Sigmoid colon (tissue), 7 donors: Measurements from ENCODE around the gene TMEM213. TPM values are rescaled to one million over a fixed set of nuclear protein-coding genes. Genes with fewer than 3 reads are reported as not detected.

Experiments used
- DNase-seq: peaks from one replicate; pipeline ENCODE4 v3.0.0-alpha.2; 2019
- H3K27ac ChIP-seq, 4 donors: fragments of 200-600 bp; sonication (generic); one replicate each; pipeline ENCODE4 v1.5.1; 2016 to 2019; ENCODE audit warnings: mild to moderate bottlenecking in 1 of 4
- H3K27me3 ChIP-seq, 3 donors: fragments of 200-600 bp; sonication (generic); one replicate each; pipeline ENCODE4 v1.5.1; 2019; ENCODE audit warnings: mild to moderate bottlenecking in 1 of 3
- H3K36me3 ChIP-seq, 4 donors: fragments of 200-600 bp; sonication (generic); one replicate each; pipeline ENCODE4 v1.5.1; 2016 to 2019
- H3K4me1 ChIP-seq, 4 donors: fragments of 200-600 bp; sonication (generic); one replicate each; pipeline ENCODE4 v1.5.1; 2017 to 2019
- H3K4me3 ChIP-seq, 4 donors: fragments of 200-600 bp; sonication (generic); one replicate each; pipeline ENCODE4 v1.5.1; 2017 to 2019; ENCODE audit warnings: mild to moderate bottlenecking in 2 of 4, moderate library complexity in 1 of 4
- H3K9me3 ChIP-seq, 4 donors: fragments of 200-600 bp in 3 of 4; sonication (generic) in 3 of 4; one replicate each; pipeline versions ENCODE4 v1.5.1 to v1.6.1; 2013 to 2019
- CTCF ChIP-seq, 4 experiments: fragments of 450-650 bp in 3 of 4; fragments of 200-600 bp in 1 of 4; IDR thresholded peaks; one replicate each; pipeline ENCODE4 v1.5.1; 2016 to 2019; ENCODE audit warnings: antibody characterized with exemption in 4 of 4, mild to moderate bottlenecking in 3 of 4, moderate library complexity in 2 of 4
- EP300 ChIP-seq, 4 donors: sonication (generic); formaldehyde crosslinking; IDR thresholded peaks; one replicate each; pipeline ENCODE4 v1.6.1; 2017; ENCODE audit warnings: antibody characterized with exemption in 4 of 4
- POLR2A ChIP-seq, 2 donors: fragments of 450-650 bp; IDR thresholded peaks; one replicate each; pipeline ENCODE4 v1.6.1; 2016; ENCODE audit warnings: antibody characterized with exemption in 2 of 2, mild to moderate bottlenecking in 2 of 2, moderate library complexity in 2 of 2
- POLR2AphosphoS5 ChIP-seq, 4 donors: sonication (generic); formaldehyde crosslinking; IDR thresholded peaks; one replicate each; pipeline ENCODE4 v1.6.1; 2017; ENCODE audit warnings: antibody characterized with exemption in 4 of 4
- WGBS, 2 donors: extraction: QIAGEN DNeasy Blood & Tissue Kit; methylation state at CpG; one replicate each; pipeline ENCODE4 v1.1.7; 2013; 5-methylcytosine and 5-hydroxymethylcytosine counted together
- intact Hi-C: fragments of 100-400 bp; cut with DNase I; formaldehyde crosslinking; loops from one replicate; pipeline ENCODE4 v1.15.1; 2023
- polyA plus RNA-seq, 3 donors: library from polyadenylated mRNA; stranded (reverse); fragments of 200-250 nt; gene quantifications; one replicate each; pipeline ENCODE4 v1.2.3, GENCODE V29; 2013
- total RNA-seq, 4 donors: library from RNA; depleted of rRNA; stranded (reverse); fragments of >200 nt; gene quantifications; one replicate each; pipeline ENCODE4 v1.1.0, GENCODE V29; 2016
- donor health status: healthy with polysubstance abuse.
- donor health status: Bipolar disorder and iron deficiency.
- donor health status: healthy.

Gene TMEM213
- total and polyA plus RNA-seq, 7 donors = 0.01 TPM; not detected in 6

- Histone ChIP-seq H3K4me1 (no peaks in the 10 kb centered on the region), H3K4me3 (no peak overlapping the region), H3K27me3 (no peaks in the 10 kb centered on the region), H3K9me3 (no peaks in the 10 kb centered on the region), H3K27ac (no peak overlapping the region), H3K36me3 (no peaks in the 10 kb centered on the region)
- no peak for TF ChIP-seq EP300 (IDR thresholded peaks at IDR 0.05)
- no peak for TF ChIP-seq POLR2AphosphoS5 (IDR thresholded peaks at IDR 0.05)
- TF ChIP-seq CTCF (IDR thresholded peaks at IDR 0.05) = no peak
- TF ChIP-seq POLR2A (IDR thresholded peaks at IDR 0.05) = no peak
- WGBS, 2 donors = 90 to 95% methylated on average over 10 of the region's 10 CpGs
- no peak for DNase-seq
- intact Hi-C loops = no loop called here
These were observed 35.2 kb downstream of the TMEM213 start for GRCh38 chr7:138832966-138833365.

GRCh38 chr7:138833596-138833995, 35.8 kb downstream of the TMEM213 start:
- Histone ChIP-seq H3K4me1 (no peaks in the 10 kb centered on the region), H3K27ac (no peak overlapping the region), H3K36me3 (no peaks in the 10 kb centered on the region), H3K27me3 (no peaks in the 10 kb centered on the region), H3K4me3 (no peak overlapping the region), H3K9me3 (no peaks in the 10 kb centered on the region)
- WGBS, 2 donors = 63 to 77% methylated on average over 5 of the region's 5 CpGs
- intact Hi-C loops = no loop called here
- DNase-seq = no peak
- no peak for TF ChIP-seq CTCF (IDR thresholded peaks at IDR 0.05)
- TF ChIP-seq POLR2AphosphoS5 (IDR thresholded peaks at IDR 0.05) = no peak
- TF ChIP-seq EP300 (IDR thresholded peaks at IDR 0.05) = no peak

GRCh38 chr7:138834583-138834982, 36.8 kb downstream of the TMEM213 start:
- no peak for DNase-seq
- Histone ChIP-seq H3K9me3 (no peaks in the 10 kb centered on the region), H3K4me3 (no peak overlapping the region), H3K27me3 (no peaks in the 10 kb centered on the region), H3K27ac (no peak overlapping the region), H3K4me1 (no peaks in the 10 kb centered on the region), H3K36me3 (no peaks in the 10 kb centered on the region)
- WGBS, 2 donors = 89 to 93% methylated on average over 9 of the region's 9 CpGs
- no peak for TF ChIP-seq POLR2A (IDR thresholded peaks at IDR 0.05)
- no peak for TF ChIP-seq POLR2AphosphoS5 (IDR thresholded peaks at IDR 0.05)
- TF ChIP-seq EP300 (IDR thresholded peaks at IDR 0.05) = no peak
- no peak for TF ChIP-seq CTCF (IDR thresholded peaks at IDR 0.05)
- intact Hi-C loops = no loop called here

- no peaks in the 10 kb centered on the region for H3K4me1 ChIP-seq
- no peaks in the 10 kb centered on the region for H3K36me3 ChIP-seq
- H3K27me3 ChIP-seq = no peaks in the 10 kb centered on the region
- 88 to 91% methylated on average over 11 of the region's 11 CpGs for WGBS, 2 donors
- intact Hi-C loops = no loop called here
- DNase-seq = no peak
- TF ChIP-seq POLR2A (IDR thresholded peaks at IDR 0.05) = no peak
- TF ChIP-seq POLR2AphosphoS5 (IDR thresholded peaks at IDR 0.05) = no peak
- TF ChIP-seq EP300 (IDR thresholded peaks at IDR 0.05) = no peak
- TF ChIP-seq CTCF (IDR thresholded peaks at IDR 0.05) = no peak
- no peaks in the 10 kb centered on the region for H3K9me3 ChIP-seq
- no peak overlapping the region for H3K4me3 ChIP-seq
- no peak overlapping the region for H3K27ac ChIP-seq
These were observed 37.3 kb downstream of the TMEM213 start for GRCh38 chr7:138835087-138835486.

- no peak for DNase-seq
- Histone ChIP-seq H3K4me3 (no peak overlapping the region), H3K27me3 (no peaks in the 10 kb centered on the region), H3K36me3 (no peaks in the 10 kb centered on the region), H3K4me1 (no peaks in the 10 kb centered on the region), H3K9me3 (no peaks in the 10 kb centered on the region), H3K27ac (no peak overlapping the region)
- intact Hi-C loops = no loop called here
- WGBS, 2 donors = 68 to 72% methylated on average over 13 of the region's 13 CpGs
- no peak for TF ChIP-seq POLR2A (IDR thresholded peaks at IDR 0.05)
- no peak for TF ChIP-seq EP300 (IDR thresholded peaks at IDR 0.05)
- TF ChIP-seq CTCF (IDR thresholded peaks at IDR 0.05) = no peak
- TF ChIP-seq POLR2AphosphoS5 (IDR thresholded peaks at IDR 0.05) = no peak
These were observed 39.8 kb downstream of the TMEM213 start for GRCh38 chr7:138837627-138838026.
